BLaER1 treated with 17β-estradiol and CSF1 and Interleukin-3, amounts not matched to agents 10 nM and 100 nM (cell line): ENCODE measurements around the gene AR.

ENCODE experiments used
- H3K27ac ChIP-seq, 11 experiments: shearing (Covaris generic); formaldehyde crosslinking; 2 replicates each; pipeline ENCODE4 v1.8.1; 2022
- H3K27me3 ChIP-seq, 11 experiments: shearing (Covaris generic); formaldehyde crosslinking; 2 replicates each; pipeline ENCODE4 v1.8.1; 2022
- H3K36me3 ChIP-seq, 11 experiments: shearing (Covaris generic); formaldehyde crosslinking; 2 replicates each; pipeline ENCODE4 v1.8.1; 2022
- H3K4me1 ChIP-seq, 10 experiments: shearing (Covaris generic); formaldehyde crosslinking; 2 replicates each; pipeline ENCODE4 v1.8.1; 2022
- H3K4me2 ChIP-seq, 11 experiments: shearing (Covaris generic); formaldehyde crosslinking; 2 replicates each; pipeline ENCODE4 v1.8.1; 2022
- H3K4me3 ChIP-seq, 10 experiments: shearing (Covaris generic); formaldehyde crosslinking; 2 replicates each; pipeline ENCODE4 v1.8.1; 2022
- H3K9ac ChIP-seq, 11 experiments: shearing (Covaris generic); formaldehyde crosslinking; 2 replicates each; pipeline ENCODE4 v1.8.1; 2022
- H3K9me3 ChIP-seq, 11 experiments: shearing (Covaris generic); formaldehyde crosslinking; replicated peaks in 1 of 11; 2 replicates each; pipeline ENCODE4 v1.8.1; 2022
- H4K20me1 ChIP-seq, 11 experiments: shearing (Covaris generic); formaldehyde crosslinking; 2 replicates each; pipeline ENCODE4 v1.8.1; 2022
- Cebpa-rat ChIP-seq, 11 experiments: shearing (Covaris generic); IDR thresholded peaks; 2 replicates each; pipeline ENCODE4 v1.8.1; 2022

The AR gene

DNA sequence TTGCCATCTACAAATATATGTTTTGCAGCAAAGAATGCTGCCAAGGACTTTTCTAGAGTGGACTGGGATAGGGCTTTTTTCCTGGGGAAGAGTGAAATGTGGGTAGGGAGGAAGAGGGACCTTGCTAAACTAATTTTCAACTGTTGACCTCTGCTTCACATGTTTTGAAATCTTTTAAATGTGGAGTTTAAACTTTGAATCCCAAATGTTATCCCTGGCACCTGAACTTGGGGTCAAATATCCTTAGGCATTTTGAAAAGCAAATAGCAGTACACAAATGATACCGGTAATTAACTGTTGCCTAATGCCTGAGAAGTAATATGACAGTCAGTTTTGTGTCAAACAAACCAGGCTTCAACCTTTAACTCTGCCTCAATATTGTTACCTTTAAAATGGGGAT lies 7.3 kb upstream of the AR start:
- Histone ChIP-seq H3K9ac (no peak overlapping the region), H3K4me2 (no peak overlapping the region), H3K4me3 (no peak overlapping the region), H3K9me3 (peaks cover 0 to 10% (median 0%) of the 10 kb centered on the region in 11 experiments; a peak in 5 of 22 replicates), H3K4me1 (peaks cover 0 to 14% (median 7%) of the 10 kb centered on the region in 10 experiments; a peak in 11 of 20 replicates), H3K36me3 (no peaks in the 10 kb centered on the region), H3K27me3 (no peaks in the 10 kb centered on the region), H4K20me1 (no peaks in the 10 kb centered on the region), H3K27ac (no peak overlapping the region)
- TF ChIP-seq Cebpa-rat (IDR thresholded peaks at IDR 0.05): no peak

GRCh38 chrX:67538383-67538782 lies 5.4 kb upstream of the AR start:
- no peak overlapping the region for H3K27ac ChIP-seq
- H3K9ac ChIP-seq: no peak overlapping the region
- peaks cover 2 to 21% (median 10%) of the 10 kb centered on the region in 10 experiments; a peak in 17 of 20 replicates for H3K4me1 ChIP-seq
- peaks cover 0 to 10% (median 0%) of the 10 kb centered on the region in 11 experiments; a peak in 5 of 22 replicates for H3K9me3 ChIP-seq
- no peaks in the 10 kb centered on the region for H4K20me1 ChIP-seq
- no peaks in the 10 kb centered on the region; a peak in 1 of 22 replicates for H3K27me3 ChIP-seq
- no peaks in the 10 kb centered on the region for H3K36me3 ChIP-seq
- no peak overlapping the region for H3K4me3 ChIP-seq
- no peak overlapping the region for H3K4me2 ChIP-seq
- no peak for TF ChIP-seq Cebpa-rat (IDR thresholded peaks at IDR 0.05)

DNA sequence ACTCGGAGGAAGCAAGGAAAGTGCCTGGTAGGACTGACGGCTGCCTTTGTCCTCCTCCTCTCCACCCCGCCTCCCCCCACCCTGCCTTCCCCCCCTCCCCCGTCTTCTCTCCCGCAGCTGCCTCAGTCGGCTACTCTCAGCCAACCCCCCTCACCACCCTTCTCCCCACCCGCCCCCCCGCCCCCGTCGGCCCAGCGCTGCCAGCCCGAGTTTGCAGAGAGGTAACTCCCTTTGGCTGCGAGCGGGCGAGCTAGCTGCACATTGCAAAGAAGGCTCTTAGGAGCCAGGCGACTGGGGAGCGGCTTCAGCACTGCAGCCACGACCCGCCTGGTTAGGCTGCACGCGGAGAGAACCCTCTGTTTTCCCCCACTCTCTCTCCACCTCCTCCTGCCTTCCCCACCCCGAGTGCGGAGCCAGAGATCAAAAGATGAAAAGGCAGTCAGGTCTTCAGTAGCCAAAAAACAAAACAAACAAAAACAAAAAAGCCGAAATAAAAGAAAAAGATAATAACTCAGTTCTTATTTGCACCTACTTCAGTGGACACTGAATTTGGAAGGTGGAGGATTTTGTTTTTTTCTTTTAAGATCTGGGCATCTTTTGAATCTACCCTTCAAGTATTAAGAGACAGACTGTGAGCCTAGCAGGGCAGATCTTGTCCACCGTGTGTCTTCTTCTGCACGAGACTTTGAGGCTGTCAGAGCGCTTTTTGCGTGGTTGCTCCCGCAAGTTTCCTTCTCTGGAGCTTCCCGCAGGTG lies 637 bp downstream of the AR start:
- no peak for TF ChIP-seq Cebpa-rat (IDR thresholded peaks at IDR 0.05)
- Histone ChIP-seq H3K36me3 (no peaks in the 10 kb centered on the region), H3K4me2 (peak overlapping the region; percentile 68 to 94 (median 75)), H3K27me3 (peaks cover 0 to 6% (median 0%) of the 10 kb centered on the region in 11 experiments; a peak in 4 of 22 replicates), H4K20me1 (peaks cover 0 to 24% (median 0%) of the 10 kb centered on the region in 11 experiments; a peak in 6 of 22 replicates), H3K9ac (peak overlapping the region; percentile 68 to 83 (median 81); a peak in 20 of 22 replicates), H3K4me3 (peak overlapping the region; percentile 59 to 81 (median 72)), H3K27ac (peak overlapping the region in 9 of 11 experiments; percentile 27 to 77 (median 74); a peak in 16 of 22 replicates), H3K4me1 (peaks cover 4 to 20% (median 10%) of the 10 kb centered on the region in 10 experiments; a peak in 17 of 20 replicates), H3K9me3 (peaks cover 0 to 16% (median 9%) of the 10 kb centered on the region in 11 experiments; a peak in 9 of 22 replicates)

DNA sequence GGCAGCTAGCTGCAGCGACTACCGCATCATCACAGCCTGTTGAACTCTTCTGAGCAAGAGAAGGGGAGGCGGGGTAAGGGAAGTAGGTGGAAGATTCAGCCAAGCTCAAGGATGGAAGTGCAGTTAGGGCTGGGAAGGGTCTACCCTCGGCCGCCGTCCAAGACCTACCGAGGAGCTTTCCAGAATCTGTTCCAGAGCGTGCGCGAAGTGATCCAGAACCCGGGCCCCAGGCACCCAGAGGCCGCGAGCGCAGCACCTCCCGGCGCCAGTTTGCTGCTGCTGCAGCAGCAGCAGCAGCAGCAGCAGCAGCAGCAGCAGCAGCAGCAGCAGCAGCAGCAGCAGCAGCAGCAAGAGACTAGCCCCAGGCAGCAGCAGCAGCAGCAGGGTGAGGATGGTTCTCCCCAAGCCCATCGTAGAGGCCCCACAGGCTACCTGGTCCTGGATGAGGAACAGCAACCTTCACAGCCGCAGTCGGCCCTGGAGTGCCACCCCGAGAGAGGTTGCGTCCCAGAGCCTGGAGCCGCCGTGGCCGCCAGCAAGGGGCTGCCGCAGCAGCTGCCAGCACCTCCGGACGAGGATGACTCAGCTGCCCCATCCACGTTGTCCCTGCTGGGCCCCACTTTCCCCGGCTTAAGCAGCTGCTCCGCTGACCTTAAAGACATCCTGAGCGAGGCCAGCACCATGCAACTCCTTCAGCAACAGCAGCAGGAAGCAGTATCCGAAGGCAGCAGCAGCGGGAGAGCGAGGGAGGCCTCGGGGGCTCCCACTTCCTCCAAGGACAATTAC lies 1.4 kb downstream of the AR start:
- peaks cover 0 to 3% (median 0%) of the 10 kb centered on the region in 11 experiments; a peak in 1 of 22 replicates for H3K36me3 ChIP-seq
- peaks cover 9 to 27% (median 18%) of the 10 kb centered on the region in 10 experiments; a peak in 19 of 20 replicates for H3K4me1 ChIP-seq
- peak overlapping the region in 9 of 11 experiments; percentile 65 to 77 (median 74); a peak in 18 of 22 replicates for H3K27ac ChIP-seq
- no peak for TF ChIP-seq Cebpa-rat (IDR thresholded peaks at IDR 0.05)
- peak overlapping the region; percentile 59 to 81 (median 72) for H3K4me3 ChIP-seq
- H3K27me3 ChIP-seq: peaks cover 0 to 6% (median 0%) of the 10 kb centered on the region in 11 experiments; a peak in 4 of 22 replicates
- peaks cover 0 to 16% (median 8%) of the 10 kb centered on the region in 11 experiments; a peak in 9 of 22 replicates for H3K9me3 ChIP-seq
- peaks cover 0 to 24% (median 0%) of the 10 kb centered on the region in 11 experiments; a peak in 6 of 22 replicates for H4K20me1 ChIP-seq
- H3K9ac ChIP-seq: peak overlapping the region; percentile 73 to 83 (median 81); a peak in 20 of 22 replicates
- H3K4me2 ChIP-seq: peak overlapping the region; percentile 58 to 94 (median 75)

DNA sequence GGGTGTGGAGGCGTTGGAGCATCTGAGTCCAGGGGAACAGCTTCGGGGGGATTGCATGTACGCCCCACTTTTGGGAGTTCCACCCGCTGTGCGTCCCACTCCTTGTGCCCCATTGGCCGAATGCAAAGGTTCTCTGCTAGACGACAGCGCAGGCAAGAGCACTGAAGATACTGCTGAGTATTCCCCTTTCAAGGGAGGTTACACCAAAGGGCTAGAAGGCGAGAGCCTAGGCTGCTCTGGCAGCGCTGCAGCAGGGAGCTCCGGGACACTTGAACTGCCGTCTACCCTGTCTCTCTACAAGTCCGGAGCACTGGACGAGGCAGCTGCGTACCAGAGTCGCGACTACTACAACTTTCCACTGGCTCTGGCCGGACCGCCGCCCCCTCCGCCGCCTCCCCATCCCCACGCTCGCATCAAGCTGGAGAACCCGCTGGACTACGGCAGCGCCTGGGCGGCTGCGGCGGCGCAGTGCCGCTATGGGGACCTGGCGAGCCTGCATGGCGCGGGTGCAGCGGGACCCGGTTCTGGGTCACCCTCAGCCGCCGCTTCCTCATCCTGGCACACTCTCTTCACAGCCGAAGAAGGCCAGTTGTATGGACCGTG lies 2.2 kb downstream of the AR start:
- peak overlapping the region; percentile 59 to 81 (median 72) for H3K4me3 ChIP-seq
- peak overlapping the region; percentile 58 to 94 (median 75) for H3K4me2 ChIP-seq
- H3K27me3 ChIP-seq: peaks cover 0 to 6% (median 0%) of the 10 kb centered on the region in 11 experiments; a peak in 4 of 22 replicates
- peak overlapping the region; percentile 31 to 77 (median 73); a peak in 20 of 22 replicates for H3K27ac ChIP-seq
- peaks cover 0 to 24% (median 0%) of the 10 kb centered on the region in 11 experiments; a peak in 6 of 22 replicates for H4K20me1 ChIP-seq
- H3K9ac ChIP-seq: peak overlapping the region; percentile 73 to 83 (median 81); a peak in 21 of 22 replicates
- peaks cover 0 to 15% (median under 1%) of the 10 kb centered on the region in 11 experiments; a peak in 7 of 22 replicates for H3K9me3 ChIP-seq
- peaks cover 0 to 11% (median under 1%) of the 10 kb centered on the region in 11 experiments; a peak in 4 of 22 replicates for H3K36me3 ChIP-seq
- no peak for TF ChIP-seq Cebpa-rat (IDR thresholded peaks at IDR 0.05)
- peaks cover 10 to 35% (median 22%) of the 10 kb centered on the region in 10 experiments; a peak in 19 of 20 replicates for H3K4me1 ChIP-seq

- Histone ChIP-seq H3K27ac (peak overlapping the region; percentile 31 to 77 (median 73); a peak in 21 of 22 replicates), H3K4me1 (peaks cover 10 to 37% (median 22%) of the 10 kb centered on the region in 10 experiments; a peak in 19 of 20 replicates), H3K4me3 (peak overlapping the region; percentile 59 to 81 (median 72)), H3K9ac (peak overlapping the region; percentile 73 to 83 (median 81)), H3K36me3 (peaks cover 0 to 19% (median 8%) of the 10 kb centered on the region in 11 experiments; a peak in 11 of 22 replicates), H3K9me3 (peaks cover 0 to 19% (median 5%) of the 10 kb centered on the region in 11 experiments; a peak in 18 of 22 replicates), H4K20me1 (peaks cover 0 to 24% (median 0%) of the 10 kb centered on the region in 11 experiments; a peak in 6 of 22 replicates), H3K4me2 (peak overlapping the region; percentile 58 to 94 (median 80)), H3K27me3 (peaks cover 0 to 6% (median 0%) of the 10 kb centered on the region in 11 experiments; a peak in 4 of 22 replicates)
- TF ChIP-seq Cebpa-rat (IDR thresholded peaks at IDR 0.05): no peak
These were observed 2.9 kb downstream of the AR start for GRCh38 chrX:67546496-67547423.

- H3K4me2 ChIP-seq: no peak overlapping the region
- no peak overlapping the region for H3K27ac ChIP-seq
- TF ChIP-seq Cebpa-rat (IDR thresholded peaks at IDR 0.05): no peak
- H3K4me3 ChIP-seq: no peak overlapping the region
- H3K4me1 ChIP-seq: peaks cover 0 to 13% (median 8%) of the 10 kb centered on the region in 10 experiments; a peak in 9 of 20 replicates
- H3K27me3 ChIP-seq: no peaks in the 10 kb centered on the region
- H4K20me1 ChIP-seq: peaks cover 0 to 10% (median 0%) of the 10 kb centered on the region in 11 experiments; a peak in 3 of 22 replicates
- H3K9me3 ChIP-seq: peaks cover 5 to 22% (median 13%) of the 10 kb centered on the region in 11 experiments; a peak in 19 of 22 replicates
- no peak overlapping the region for H3K9ac ChIP-seq
- H3K36me3 ChIP-seq: peaks cover 0 to 55% (median 34%) of the 10 kb centered on the region in 11 experiments; a peak in 15 of 22 replicates
These were observed 11.9 kb downstream of the AR start for GRCh38 chrX:67555578-67556203.
